MCF 10A (cell line): ENCODE data around the gene NAA35. TPM values are rescaled to one million over a fixed set of nuclear protein-coding genes. Genes with fewer than 3 reads are reported as not detected.

Source experiments
- BruUV-seq: library from RNA; stranded (reverse); fragments of 400-500 nt; replicated peaks from 2 replicates; lab custom pipeline; 2021; lab: Mats Ljungman, UMichigan
- CTCF ChIA-PET: fragments of 300-600 bp; sonication (Branson Sonifier 250); formaldehyde crosslinking; extraction: SDS; loops from one replicate; lab custom pipeline; 2021; ENCODE audit warnings: antibody characterized with exemption, inconsistent platforms; lab: Yijun Ruan, JAX
- POLR2A ChIA-PET: fragments of 300-600, 350-650 bp; sonication (Branson Sonifier 250); formaldehyde crosslinking; extraction: SDS; loops from one replicate; lab custom pipeline; 2020; ENCODE audit warnings: antibody characterized with exemption, inconsistent platforms; lab: Yijun Ruan, JAX
- DNase-seq: peaks from one replicate; pipeline ENCODE4 v3.0.0-alpha.2; 2018; ENCODE audit not compliant: unreplicated experiment
- H3K27ac Mint-ChIP-seq: one replicate; pipeline ENCODE4 v1.8.0; 2022; ENCODE audit warnings: mild to moderate bottlenecking, low read depth, mixed read lengths; ENCODE audit not compliant: unreplicated experiment
- H3K27me3 Mint-ChIP-seq: one replicate; pipeline ENCODE4 v1.8.0; 2022; ENCODE audit warnings: mixed read lengths; ENCODE audit not compliant: insufficient read depth, unreplicated experiment
- H3K36me3 Mint-ChIP-seq: one replicate; pipeline ENCODE4 v1.8.0; 2022; ENCODE audit warnings: mild to moderate bottlenecking, moderate library complexity, mixed read lengths; ENCODE audit not compliant: insufficient read depth, unreplicated experiment
- H3K4me1 Mint-ChIP-seq: one replicate; pipeline ENCODE4 v1.8.0; 2022; ENCODE audit warnings: mixed read lengths; ENCODE audit not compliant: insufficient read depth, unreplicated experiment
- H3K4me3 Mint-ChIP-seq: one replicate; pipeline ENCODE4 v1.8.0; 2022; ENCODE audit warnings: mild to moderate bottlenecking, moderate library complexity, mixed read lengths; ENCODE audit not compliant: unreplicated experiment
- H3K9me3 Mint-ChIP-seq: one replicate; pipeline ENCODE4 v1.8.0; 2022; ENCODE audit warnings: mixed read lengths; ENCODE audit not compliant: unreplicated experiment
- intact Hi-C: fragments of 100-400 bp; cut with micrococcal nuclease; formaldehyde crosslinking; loops from 2 replicates; pipeline ENCODE4 v1.14.1; 2022
- total RNA-seq: library from RNA; stranded (reverse); gene quantifications from 2 replicates; pipeline ENCODE4 v1.2.3, GENCODE V29; 2022
- TF ChIP-seq, protein P1 (sequence below): fragments of 200-600 bp; IDR thresholded peaks from one replicate; pipeline ENCODE4 v1.8.0; 2022; ENCODE audit warnings: antibody characterized with exemption, mild to moderate bottlenecking; ENCODE audit not compliant: unreplicated experiment

Gene NAA35
- total RNA-seq, 1 experiment from 2014 or later, result 36.2 TPM

DNA sequence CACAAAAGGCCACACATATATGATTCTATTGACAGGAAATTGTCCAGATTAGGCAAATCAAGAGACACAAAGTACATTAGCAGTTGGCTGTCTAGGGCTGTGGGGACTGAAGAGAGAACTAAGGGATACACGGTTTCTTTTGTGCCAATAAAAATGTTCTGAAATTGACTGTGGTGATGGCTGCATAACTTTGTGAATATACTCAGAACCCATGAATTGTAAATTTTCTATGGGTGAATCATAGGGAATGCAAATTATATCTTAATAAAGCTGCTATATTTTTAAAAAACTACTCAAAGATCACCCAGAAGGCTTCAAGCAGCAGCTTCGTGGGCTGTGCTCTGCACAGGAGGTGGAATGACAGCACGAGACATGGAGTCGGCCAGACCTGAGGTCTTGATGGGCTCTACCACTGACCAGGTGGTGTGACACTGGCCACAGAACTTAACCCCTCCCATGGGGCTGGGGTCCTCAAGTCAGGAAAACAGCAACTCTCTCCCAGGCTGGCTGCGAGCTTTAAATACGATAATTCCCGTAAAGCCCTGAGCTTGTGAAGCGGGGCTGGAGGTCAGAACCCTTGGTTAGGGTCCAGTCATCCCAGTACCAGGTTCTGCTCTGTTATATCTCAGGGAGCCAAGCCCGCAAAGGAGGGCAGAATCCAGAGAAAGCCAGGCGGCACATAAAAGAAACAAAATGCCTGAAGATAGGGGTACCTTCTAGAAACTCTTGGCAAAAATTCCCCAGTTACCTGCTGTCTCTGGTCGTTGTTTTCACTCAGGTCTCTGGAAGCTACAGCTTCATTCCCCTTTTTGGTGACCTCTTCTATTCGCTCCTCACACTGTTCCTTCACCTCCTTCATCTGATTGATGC, 99.3 kb downstream of the NAA35 start:
- ChIA-PET POLR2A (interaction anchor here (1.3 kb wide), 1 partner anchor 11 kb away, joined by 4 read pairs; no protein-coding TSS in a partner anchor), CTCF (interaction anchor here (0.5 to 1.3 kb wide), 2 partner anchors 17 to 162 kb away, joined by 3 read pairs; no protein-coding TSS in a partner anchor)
- no TSS peak for BruUV-seq
- intact Hi-C loops, result no loop called here
- TF ChIP-seq, protein P1, sequence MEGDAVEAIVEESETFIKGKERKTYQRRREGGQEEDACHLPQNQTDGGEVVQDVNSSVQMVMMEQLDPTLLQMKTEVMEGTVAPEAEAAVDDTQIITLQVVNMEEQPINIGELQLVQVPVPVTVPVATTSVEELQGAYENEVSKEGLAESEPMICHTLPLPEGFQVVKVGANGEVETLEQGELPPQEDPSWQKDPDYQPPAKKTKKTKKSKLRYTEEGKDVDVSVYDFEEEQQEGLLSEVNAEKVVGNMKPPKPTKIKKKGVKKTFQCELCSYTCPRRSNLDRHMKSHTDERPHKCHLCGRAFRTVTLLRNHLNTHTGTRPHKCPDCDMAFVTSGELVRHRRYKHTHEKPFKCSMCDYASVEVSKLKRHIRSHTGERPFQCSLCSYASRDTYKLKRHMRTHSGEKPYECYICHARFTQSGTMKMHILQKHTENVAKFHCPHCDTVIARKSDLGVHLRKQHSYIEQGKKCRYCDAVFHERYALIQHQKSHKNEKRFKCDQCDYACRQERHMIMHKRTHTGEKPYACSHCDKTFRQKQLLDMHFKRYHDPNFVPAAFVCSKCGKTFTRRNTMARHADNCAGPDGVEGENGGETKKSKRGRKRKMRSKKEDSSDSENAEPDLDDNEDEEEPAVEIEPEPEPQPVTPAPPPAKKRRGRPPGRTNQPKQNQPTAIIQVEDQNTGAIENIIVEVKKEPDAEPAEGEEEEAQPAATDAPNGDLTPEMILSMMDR, result no peak
- no peak overlapping the region for H3K4me3 Mint-ChIP-seq
- H3K27ac Mint-ChIP-seq, result no peak overlapping the region
- no peaks in the 10 kb centered on the region for H3K9me3 Mint-ChIP-seq
- no peaks in the 10 kb centered on the region for H3K27me3 Mint-ChIP-seq
- H3K36me3 Mint-ChIP-seq, result peaks cover 26% of the 10 kb centered on the region
- H3K4me1 Mint-ChIP-seq, result no peaks in the 10 kb centered on the region
- DNase-seq, result no peak

DNA sequence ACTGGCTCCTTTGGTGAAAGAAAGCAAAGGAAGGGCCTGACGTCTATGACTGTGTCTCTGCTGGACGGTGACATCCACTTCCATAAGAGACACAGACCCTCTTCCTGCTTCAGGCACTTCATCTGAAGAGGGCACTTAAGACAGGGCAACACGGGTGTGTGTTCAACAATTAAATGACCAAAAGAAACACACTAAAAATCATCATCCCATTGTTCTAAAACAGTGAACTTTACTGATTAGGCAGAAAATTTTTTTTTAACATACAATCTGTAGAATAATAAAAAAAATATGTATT, 99.9 kb downstream of the NAA35 start:
- H3K27ac Mint-ChIP-seq, result no peak overlapping the region
- H3K36me3 Mint-ChIP-seq, result peaks cover 25% of the 10 kb centered on the region
- ChIA-PET POLR2A (interaction anchor here (1.3 kb wide), 1 partner anchor 12 kb away, joined by 4 read pairs; no protein-coding TSS in a partner anchor), CTCF (interaction anchor here (1.3 kb wide), 1 partner anchor 161 kb away, joined by 3 read pairs; no protein-coding TSS in a partner anchor)
- BruUV-seq, result no TSS peak
- no peaks in the 10 kb centered on the region for H3K9me3 Mint-ChIP-seq
- no peak for DNase-seq
- intact Hi-C loops, result no loop called here
- no peak overlapping the region for H3K4me3 Mint-ChIP-seq
- TF ChIP-seq, protein P1, result no peak
- H3K4me1 Mint-ChIP-seq, result no peaks in the 10 kb centered on the region
- no peaks in the 10 kb centered on the region for H3K27me3 Mint-ChIP-seq

DNA sequence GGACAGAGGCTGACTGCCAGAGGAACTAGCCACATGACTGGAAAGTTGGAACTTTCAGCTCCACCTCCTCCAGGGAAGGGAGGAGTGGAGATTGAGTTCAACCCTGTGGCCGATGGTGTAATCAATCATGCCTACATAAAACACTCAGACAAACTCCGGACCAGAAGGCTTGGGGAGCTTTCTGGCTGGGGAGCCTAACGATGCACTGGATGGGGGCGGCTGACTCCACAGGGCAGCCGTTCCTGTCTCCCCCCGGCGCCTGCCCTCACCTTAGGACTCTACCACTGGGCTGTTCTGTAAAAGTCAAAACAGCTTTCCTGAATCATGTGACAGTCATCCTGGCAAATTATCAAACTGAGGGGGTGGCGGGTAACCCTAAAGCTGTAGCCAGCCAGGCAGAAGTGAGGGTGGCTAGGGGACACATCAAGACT, 100.4 kb downstream of the NAA35 start:
- Mint-ChIP-seq H3K27me3 (no peaks in the 10 kb centered on the region), H3K4me1 (no peaks in the 10 kb centered on the region), H3K27ac (no peak overlapping the region), H3K36me3 (peaks cover 20% of the 10 kb centered on the region), H3K9me3 (no peaks in the 10 kb centered on the region), H3K4me3 (no peak overlapping the region)
- TF ChIP-seq, protein P1, result no peak
- POLR2A ChIA-PET, result interaction anchor here (1.3 kb wide), 1 partner anchor 12 kb away, joined by 4 read pairs; no protein-coding TSS in a partner anchor
- CTCF ChIA-PET, result no interaction called here
- no TSS peak for BruUV-seq
- intact Hi-C loops, result no loop called here
- DNase-seq, result no peak

DNA sequence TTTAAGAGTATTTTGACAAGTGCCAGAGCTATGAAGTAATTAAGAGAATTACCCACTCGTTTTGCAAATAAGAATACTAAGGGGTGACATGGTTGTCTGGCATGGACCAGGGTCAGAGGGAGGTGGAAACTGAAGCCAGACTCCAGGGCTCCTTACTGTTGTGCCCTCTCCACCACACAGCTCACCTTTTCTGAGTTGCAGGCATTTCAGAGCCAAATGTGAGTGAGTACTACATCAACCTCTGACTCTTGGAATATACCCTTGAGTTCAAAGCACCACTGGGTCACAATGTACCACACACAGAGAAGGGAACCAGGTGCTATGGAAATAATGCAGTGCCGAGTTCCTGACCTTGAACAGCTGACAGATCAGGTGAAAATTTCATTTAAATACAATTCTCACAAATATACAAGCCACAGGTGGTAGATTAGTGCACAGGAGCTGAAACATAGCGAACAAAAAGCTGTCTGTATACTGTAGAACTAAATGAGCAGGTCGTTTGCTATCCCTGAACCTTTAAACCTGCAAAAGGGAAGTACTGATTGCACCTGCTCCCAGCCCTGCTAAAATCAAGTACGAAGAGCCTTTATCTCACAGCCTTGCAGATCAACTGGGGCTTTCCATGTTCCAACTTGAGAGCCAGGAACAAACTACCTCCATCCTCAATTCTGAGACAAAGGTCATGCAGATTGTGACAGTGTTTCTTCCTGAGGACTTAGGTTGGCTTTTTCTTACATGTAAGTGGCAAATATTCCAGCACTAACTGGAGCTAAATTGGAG, 101.4 kb downstream of the NAA35 start:
- Mint-ChIP-seq H3K4me1 (no peaks in the 10 kb centered on the region), H3K36me3 (peaks cover 19% of the 10 kb centered on the region), H3K4me3 (no peak overlapping the region), H3K9me3 (no peaks in the 10 kb centered on the region), H3K27me3 (no peaks in the 10 kb centered on the region), H3K27ac (no peak overlapping the region)
- BruUV-seq, result no TSS peak
- intact Hi-C loops, result no loop called here
- no peak for DNase-seq
- TF ChIP-seq, protein P1, result no peak
- ChIA-PET CTCF (interaction anchor here (0.6 kb wide), 1 partner anchor 197 kb away, joined by 3 read pairs; no protein-coding TSS in a partner anchor), POLR2A (no interaction called here)
